Colonic mucosa (tissue), 4 donors: ENCODE data around the gene PATJ. TPM values are rescaled to one million over a fixed set of nuclear protein-coding genes. Genes with fewer than 3 reads are reported as not detected.

Experiments
- DNase-seq: peaks from one replicate; pipeline ENCODE4 v3.0.0-alpha.2; 2020
- H3K27ac ChIP-seq: fragments of 200-600 bp; one replicate; pipeline ENCODE4 v1.8.0; 2021
- H3K27me3 ChIP-seq: fragments of 200-600 bp; one replicate; pipeline ENCODE4 v1.8.0; 2021
- H3K36me3 ChIP-seq: fragments of 200-600 bp; one replicate; pipeline ENCODE4 v1.8.0; 2021
- H3K4me1 ChIP-seq: fragments of 200-600 bp; one replicate; pipeline ENCODE4 v1.8.0; 2021; ENCODE audit warnings: mild to moderate bottlenecking
- H3K4me3 ChIP-seq: fragments of 200-600 bp; one replicate; pipeline ENCODE4 v1.8.0; 2021
- H3K9ac ChIP-seq, 2 donors: one replicate each; pipeline ENCODE4 v1.7.0; 2013; ENCODE audit warnings: control low read depth in 2 of 2, low read depth in 2 of 2, low read length in 2 of 2
- H3K9me3 ChIP-seq: fragments of 200-600 bp; one replicate; pipeline ENCODE4 v1.8.0; 2021
- CTCF ChIP-seq: fragments of 200-600 bp; IDR thresholded peaks from one replicate; pipeline ENCODE4 v1.8.0; 2022; ENCODE audit warnings: antibody characterized with exemption, mild to moderate bottlenecking
- intact Hi-C: fragments of 100-400 bp; cut with DNase I; formaldehyde crosslinking; loops from one replicate; pipeline ENCODE4 v1.14.1; 2022
- total RNA-seq, 2 donors: library from RNA; stranded (reverse); fragmentation: NEBNext Ultra II Directional in 1 of 2; extraction: Animal tissue kit (Norgen Biotek cat#: 25700) in 1 of 2; gene quantifications; one replicate each; pipeline ENCODE4 v1.2.1, GENCODE V29; 2021
- donor health status: healthy.
- donor health status: DM: no; HTN: no; CAD: no.
- donor health status: DM: no; HTN: no; CAD: no.

PATJ gene
- total RNA-seq, 2 donors from 2014 or later, result 65.6 to 69.0 TPM

- DNase-seq, result no peak
- intact Hi-C loops, result no loop called here
- Histone ChIP-seq H3K36me3 (no peaks in the 10 kb centered on the region), H3K4me3 (no peak overlapping the region), H3K4me1 (no peaks in the 10 kb centered on the region), H3K27me3 (no peaks in the 10 kb centered on the region), H3K9me3 (no peaks in the 10 kb centered on the region), H3K27ac (no peak overlapping the region), H3K9ac (no peak overlapping the region)
- no peak for TF ChIP-seq CTCF
Measured at GRCh38 chr1:61732726-61733125, 9.6 kb upstream of the PATJ start.

GRCh38 chr1:61740751-61741700 is 1.3 kb upstream of the PATJ start:
- Histone ChIP-seq H3K9me3 (no peaks in the 10 kb centered on the region), H3K9ac (peak overlapping the region in 1 of 2 donors; percentile 81), H3K36me3 (no peaks in the 10 kb centered on the region), H3K4me3 (no peak overlapping the region), H3K27ac (peak overlapping the region; percentile 87), H3K27me3 (no peaks in the 10 kb centered on the region), H3K4me1 (no peaks in the 10 kb centered on the region)
- TF ChIP-seq CTCF, result no peak
- no peak for DNase-seq
- intact Hi-C loops, result no loop called here

GRCh38 chr1:61742620-61743430 is 545 bp downstream of the PATJ start:
- intact Hi-C loops, result no loop called here
- Histone ChIP-seq H3K36me3 (no peaks in the 10 kb centered on the region), H3K9me3 (no peaks in the 10 kb centered on the region), H3K27ac (peak overlapping the region; percentile 87), H3K27me3 (no peaks in the 10 kb centered on the region), H3K4me1 (no peaks in the 10 kb centered on the region), H3K4me3 (peak overlapping the region; percentile 82), H3K9ac (peak overlapping the region; percentile 86 to 87)
- no peak for TF ChIP-seq CTCF
- peak; percentile 48 for DNase-seq

- no peaks in the 10 kb centered on the region for H3K36me3 ChIP-seq
- no peak for DNase-seq
- peak overlapping the region in 1 of 2 donors; percentile 87 for H3K9ac ChIP-seq
- no peaks in the 10 kb centered on the region for H3K9me3 ChIP-seq
- no peaks in the 10 kb centered on the region for H3K27me3 ChIP-seq
- peak overlapping the region; percentile 82 for H3K4me3 ChIP-seq
- intact Hi-C loops, result no loop called here
- H3K27ac ChIP-seq, result peak overlapping the region; percentile 87
- no peak for TF ChIP-seq CTCF
- no peaks in the 10 kb centered on the region for H3K4me1 ChIP-seq
Measured at GRCh38 chr1:61743431-61743705, 1.1 kb downstream of the PATJ start.

GRCh38 chr1:61743716-61744580 is 1.7 kb downstream of the PATJ start:
- H3K4me1 ChIP-seq, result no peaks in the 10 kb centered on the region
- H3K9ac ChIP-seq, result peak overlapping the region in 1 of 2 donors; percentile 87
- H3K27ac ChIP-seq, result peak overlapping the region; percentile 87
- TF ChIP-seq CTCF, result no peak
- no peaks in the 10 kb centered on the region for H3K9me3 ChIP-seq
- no peaks in the 10 kb centered on the region for H3K36me3 ChIP-seq
- H3K27me3 ChIP-seq, result no peaks in the 10 kb centered on the region
- DNase-seq, result peak; percentile 47
- intact Hi-C loops, result no loop called here
- H3K4me3 ChIP-seq, result peak overlapping the region; percentile 82
